ENCODE data around the gene SHISA5.
"Not testable (repeated sequence)": the region's sequence is repeated elsewhere in the genome, so short reads cannot be mapped to it uniquely, and the experiment has no call there.

Gene SHISA5

DNA sequence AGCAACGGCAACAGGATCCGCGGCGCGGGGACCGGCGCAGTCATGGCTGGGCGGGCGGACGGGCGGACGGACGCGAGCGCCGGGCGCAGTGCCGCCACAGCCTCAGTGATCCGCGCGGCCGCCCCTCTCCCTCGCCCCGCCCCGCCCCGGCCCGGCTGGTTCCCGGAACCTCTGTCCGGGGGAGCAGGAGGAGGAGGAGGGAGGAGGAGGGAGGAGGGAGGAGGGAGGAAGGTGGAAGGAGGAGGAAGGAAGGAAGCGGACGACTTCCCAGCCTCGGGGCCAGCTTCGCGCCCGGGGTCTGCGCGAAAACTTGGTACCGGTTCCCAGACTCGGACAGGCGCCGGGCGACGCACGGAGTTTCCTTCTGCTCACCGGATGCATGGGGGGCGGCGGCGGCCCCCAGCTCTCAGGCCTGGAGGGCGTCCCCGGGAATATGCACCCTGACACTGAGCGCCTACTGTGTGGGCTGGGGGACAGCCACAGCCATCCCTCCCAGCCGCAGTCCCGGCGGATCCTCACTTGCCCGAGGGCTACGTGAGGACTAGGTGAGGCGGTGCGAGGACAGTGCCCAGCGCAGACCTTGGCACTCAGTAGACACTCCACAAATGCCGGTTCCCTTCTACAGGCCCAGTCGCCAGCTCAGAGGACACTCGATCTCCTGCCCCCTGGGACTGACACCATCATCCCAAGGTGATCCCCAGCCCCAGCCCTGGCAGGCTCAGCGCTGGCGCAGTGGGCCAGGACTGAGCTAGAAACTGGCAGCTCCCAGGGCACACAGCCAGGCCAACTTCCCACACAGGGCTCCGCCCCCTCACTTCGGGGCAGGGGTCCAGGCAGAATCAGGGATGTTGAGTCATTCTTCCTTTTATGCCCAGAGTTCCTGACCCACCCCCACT is at the start of gene SHISA5:
Gene SHISA5 (minus strand): TSS at position 124 of the 896 bp plus-strand sequence. CDS start 80 bp downstream, at position 44.
- TF ChIP-seq, protein P1, sequence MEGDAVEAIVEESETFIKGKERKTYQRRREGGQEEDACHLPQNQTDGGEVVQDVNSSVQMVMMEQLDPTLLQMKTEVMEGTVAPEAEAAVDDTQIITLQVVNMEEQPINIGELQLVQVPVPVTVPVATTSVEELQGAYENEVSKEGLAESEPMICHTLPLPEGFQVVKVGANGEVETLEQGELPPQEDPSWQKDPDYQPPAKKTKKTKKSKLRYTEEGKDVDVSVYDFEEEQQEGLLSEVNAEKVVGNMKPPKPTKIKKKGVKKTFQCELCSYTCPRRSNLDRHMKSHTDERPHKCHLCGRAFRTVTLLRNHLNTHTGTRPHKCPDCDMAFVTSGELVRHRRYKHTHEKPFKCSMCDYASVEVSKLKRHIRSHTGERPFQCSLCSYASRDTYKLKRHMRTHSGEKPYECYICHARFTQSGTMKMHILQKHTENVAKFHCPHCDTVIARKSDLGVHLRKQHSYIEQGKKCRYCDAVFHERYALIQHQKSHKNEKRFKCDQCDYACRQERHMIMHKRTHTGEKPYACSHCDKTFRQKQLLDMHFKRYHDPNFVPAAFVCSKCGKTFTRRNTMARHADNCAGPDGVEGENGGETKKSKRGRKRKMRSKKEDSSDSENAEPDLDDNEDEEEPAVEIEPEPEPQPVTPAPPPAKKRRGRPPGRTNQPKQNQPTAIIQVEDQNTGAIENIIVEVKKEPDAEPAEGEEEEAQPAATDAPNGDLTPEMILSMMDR (IDR thresholded peaks at IDR 0.05), result no peak
- peak within 1 kb of the TSS; percentile 83 for H3K4me3 Mint-ChIP-seq
- H3K4me1 Mint-ChIP-seq, result peaks cover 40% of the 10 kb centered on the region
- peaks cover 9% of the 10 kb centered on the region for H3K36me3 Mint-ChIP-seq (ENCODE audit: low read depth)
- peaks cover 6% of the 10 kb centered on the region for H3K27me3 Mint-ChIP-seq (ENCODE audit: low read depth, poor library complexity)
- peaks cover 1% of the 10 kb centered on the region for H3K9me3 Mint-ChIP-seq
- DNase-seq, result peak; percentile 81
- peak within 1 kb of the TSS; percentile 77 for H3K27ac Mint-ChIP-seq

DNA sequence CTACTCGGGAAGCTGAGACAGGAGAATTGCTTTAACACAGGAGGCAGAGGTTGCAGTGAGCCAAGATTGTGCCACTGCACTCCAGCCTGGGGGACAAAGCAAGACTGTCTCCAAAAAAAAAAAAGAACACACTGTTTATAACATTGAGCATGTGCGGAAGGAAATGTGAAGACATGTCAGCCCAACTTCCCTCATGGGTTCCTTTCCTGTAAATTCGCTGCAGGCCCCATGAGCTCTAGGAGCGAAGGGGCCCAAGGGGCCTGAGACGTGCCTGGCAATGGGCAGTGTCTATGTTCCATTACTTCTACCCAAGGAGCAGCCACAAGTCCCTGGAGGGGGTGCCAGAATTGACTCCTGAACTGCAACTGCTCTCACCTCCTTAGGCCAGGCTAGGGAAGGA is 49.4 kb upstream of the SHISA5 start:
- Mint-ChIP-seq H3K4me1 (peaks cover 65% of the 10 kb centered on the region), H3K4me3 (peak overlapping the region; percentile 92), H3K27me3 (ENCODE audit: low read depth, poor library complexity) (peaks cover 4% of the 10 kb centered on the region), H3K9me3 (no peaks in the 10 kb centered on the region), H3K36me3 (ENCODE audit: low read depth) (peaks cover 21% of the 10 kb centered on the region), H3K27ac (no peak overlapping the region)
- DNase-seq, result no peak
- TF ChIP-seq, protein P1 (IDR thresholded peaks at IDR 0.05), result no peak

DNA sequence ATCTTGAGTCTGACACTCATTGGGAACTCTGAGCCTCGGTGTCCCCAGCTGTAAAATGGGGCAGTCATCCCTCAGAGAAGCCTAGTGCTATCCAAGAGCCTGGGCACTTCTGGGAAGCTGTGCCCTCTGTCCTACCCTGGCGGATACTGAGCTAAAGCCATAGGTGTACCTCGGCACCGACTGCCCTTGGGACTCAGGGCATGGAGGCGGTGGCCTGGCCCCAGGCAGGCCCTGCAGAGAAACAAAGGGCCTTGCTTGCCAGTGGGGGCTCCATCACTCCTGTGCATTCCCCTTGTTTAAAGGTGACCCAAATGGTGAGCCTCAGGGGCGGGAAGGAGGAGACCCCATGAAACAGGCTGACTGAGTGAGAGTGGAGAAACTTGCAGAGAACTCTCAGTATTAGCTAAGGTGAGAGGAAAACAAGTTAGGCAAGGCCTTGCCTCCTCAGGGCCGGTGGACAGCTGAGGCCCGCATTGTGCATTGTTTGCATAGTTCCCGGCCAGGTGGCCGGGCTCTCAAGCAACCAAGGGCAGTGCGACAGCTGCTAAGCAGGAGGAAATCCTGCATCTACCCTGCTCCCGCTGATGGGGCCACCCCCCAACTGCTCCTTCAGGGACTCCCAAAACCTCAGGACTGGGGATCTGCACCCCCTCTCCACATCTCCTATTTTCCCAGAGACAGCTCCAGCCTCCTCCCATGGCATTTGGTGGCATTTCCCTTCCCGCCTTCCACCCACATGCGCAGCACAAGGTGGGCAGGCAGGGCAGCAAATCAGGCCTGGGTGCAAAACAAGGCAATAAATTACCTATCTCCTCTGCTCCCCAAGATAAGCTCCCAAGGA is 48.4 kb upstream of the SHISA5 start:
- TF ChIP-seq, protein P1 (IDR thresholded peaks at IDR 0.05), result no peak
- Mint-ChIP-seq H3K4me3 (no peak overlapping the region), H3K27me3 (ENCODE audit: low read depth, poor library complexity) (peaks cover 4% of the 10 kb centered on the region), H3K4me1 (peaks cover 59% of the 10 kb centered on the region), H3K36me3 (ENCODE audit: low read depth) (peaks cover 27% of the 10 kb centered on the region), H3K9me3 (no peaks in the 10 kb centered on the region), H3K27ac (no peak overlapping the region)
- no peak for DNase-seq

DNA sequence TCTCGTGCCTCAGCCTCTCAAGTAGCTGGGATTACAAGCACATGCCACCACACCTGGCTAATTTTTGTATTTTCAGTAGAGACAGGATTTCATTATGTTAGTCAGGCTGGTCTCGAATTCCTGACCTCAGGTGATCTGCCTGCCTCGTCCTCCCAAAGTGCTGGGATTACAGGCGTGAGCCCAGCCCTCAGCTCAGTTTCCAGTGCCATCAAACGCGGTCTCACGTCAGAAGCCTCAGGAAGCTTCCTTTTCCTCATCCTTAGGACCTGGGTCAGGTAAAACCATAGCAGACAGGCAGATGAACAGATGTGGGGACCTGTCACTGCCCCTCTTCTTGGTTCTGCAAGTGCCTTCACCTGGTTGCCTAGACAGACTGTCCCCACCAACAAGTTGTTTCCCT is 47.7 kb upstream of the SHISA5 start:
- H3K9me3 Mint-ChIP-seq; H3K4me3 Mint-ChIP-seq; H3K27ac Mint-ChIP-seq; DNase-seq; H3K27me3 Mint-ChIP-seq (ENCODE audit: low read depth, poor library complexity): not testable (repeated sequence)
- H3K36me3 Mint-ChIP-seq (ENCODE audit: low read depth), result peaks cover 33% of the 10 kb centered on the region
- peaks cover 59% of the 10 kb centered on the region for H3K4me1 Mint-ChIP-seq

DNA sequence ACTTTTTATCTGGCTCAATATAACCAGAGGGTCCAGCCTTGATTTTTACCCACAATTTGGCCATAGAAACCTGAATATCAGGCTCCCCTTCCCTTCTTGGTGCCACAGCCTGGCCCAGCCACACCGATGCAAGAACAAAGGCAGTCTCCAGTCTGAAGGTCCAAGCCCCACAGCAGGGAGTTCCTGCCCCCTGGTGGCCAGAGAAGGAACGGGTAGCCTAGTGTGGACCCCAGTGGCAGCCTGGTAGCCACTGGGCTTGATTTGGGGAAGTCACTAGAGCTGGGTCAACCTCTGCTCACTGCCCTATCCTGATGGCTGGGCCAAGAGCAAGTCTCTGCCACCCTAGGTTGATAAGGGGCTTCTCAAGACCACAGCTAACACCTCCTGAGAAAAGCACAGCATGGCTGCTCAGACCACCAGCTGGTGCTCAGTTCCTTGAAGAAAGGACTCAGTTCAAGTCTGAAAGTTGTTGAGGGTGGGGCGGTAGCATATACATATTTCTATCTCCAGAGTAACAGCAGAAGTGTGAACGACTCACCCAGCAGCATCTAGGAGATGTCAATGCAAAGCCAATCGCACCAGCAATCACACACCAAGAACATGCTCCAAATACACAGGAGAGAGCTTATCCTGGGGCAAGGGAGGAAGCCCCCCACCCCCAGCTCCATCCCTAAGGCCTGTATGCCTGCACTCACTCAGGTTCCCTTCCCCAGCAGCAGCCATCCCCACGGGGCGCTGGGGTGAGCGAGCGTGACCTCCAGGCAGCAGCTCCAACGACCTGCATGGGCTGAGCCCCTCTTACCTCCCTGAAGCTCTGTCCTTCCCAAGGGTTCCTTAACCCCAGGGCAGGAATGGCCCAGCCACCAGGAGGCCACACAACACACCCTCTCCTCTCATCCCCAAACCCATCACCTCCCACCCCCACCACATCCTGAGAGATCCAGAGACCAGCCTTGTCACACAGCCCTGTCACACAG is 45.0 kb upstream of the SHISA5 start:
- peaks cover 7% of the 10 kb centered on the region for H3K27me3 Mint-ChIP-seq (ENCODE audit: low read depth, poor library complexity)
- peak; percentile 84 for DNase-seq

More for the DNA sequence above, 45.0 kb upstream of the SHISA5 start:
- H3K27ac Mint-ChIP-seq, result peak overlapping the region; percentile 85
- H3K9me3 Mint-ChIP-seq, result no peaks in the 10 kb centered on the region
- no peak overlapping the region for H3K4me3 Mint-ChIP-seq
- peaks cover 38% of the 10 kb centered on the region for H3K4me1 Mint-ChIP-seq
- TF ChIP-seq, protein P1 (IDR thresholded peaks at IDR 0.05), result peak; percentile 80
- H3K36me3 Mint-ChIP-seq (ENCODE audit: low read depth), result peaks cover 50% of the 10 kb centered on the region
